SK-N-SH treated with all-trans-retinoic acid at 6 μM for 48 hours (cell line): ENCODE measurements around the gene SLC2A1.
"Not testable (repeated sequence)": the region's sequence is repeated elsewhere in the genome, so short reads cannot be mapped to it uniquely, and the experiment has no call there.

Source experiments
- ATAC-seq: fragments of 200-7000 bp; cut with Tn5 transposase; 3 replicates; pipeline ENCODE4 v1.9.1; 2020; ENCODE audit warnings: mild to moderate bottlenecking, moderate library complexity
- ARNTL ChIP-seq: fragments of 450-650 bp; formaldehyde crosslinking; IDR thresholded peaks from 2 replicates; pipeline ENCODE4 v1.5.0; 2020; ENCODE audit warnings: low read depth, mild to moderate bottlenecking, moderate library complexity, borderline replicate concordance
- BACH2 ChIP-seq: fragments of 250-450 bp; sonication (Bioruptor Pico); IDR thresholded peaks from 2 replicates; pipeline ENCODE4 v1.9.0; 2021; ENCODE audit warnings: mild to moderate bottlenecking, borderline replicate concordance
- CSRNP3 ChIP-seq: fragments of 250-450 bp; sonication (Bioruptor Pico); IDR thresholded peaks from 2 replicates; pipeline ENCODE4 v1.5.1; 2021; ENCODE audit warnings: mild to moderate bottlenecking, moderate library complexity
- ESRRG ChIP-seq: fragments of 250-450 bp; sonication (Bioruptor Pico); IDR thresholded peaks from 2 replicates; pipeline ENCODE4 v1.6.1; 2021; ENCODE audit warnings: mild to moderate bottlenecking
- ISL1 ChIP-seq: fragments of 250-450 bp; sonication (Bioruptor Pico); IDR thresholded peaks from 2 replicates; pipeline ENCODE4 v2.1.2; 2022; ENCODE audit warnings: mild to moderate bottlenecking, moderate library complexity
- OSR1 ChIP-seq: fragments of 250-450 bp; sonication (Bioruptor Pico); IDR thresholded peaks from 2 replicates; pipeline ENCODE4 v1.8.0; 2022; ENCODE audit warnings: moderate library complexity, mild to moderate bottlenecking, inconsistent platforms
- PATZ1 ChIP-seq: fragments of 250-450 bp; sonication (Bioruptor Pico); IDR thresholded peaks from 2 replicates; pipeline ENCODE4 v1.8.0; 2020; ENCODE audit warnings: mild to moderate bottlenecking, moderate library complexity, borderline replicate concordance
- PPARA ChIP-seq: fragments of 250-450 bp; sonication (Bioruptor Pico); IDR thresholded peaks from 2 replicates; pipeline ENCODE4 v1.5.0; 2020; ENCODE audit warnings: mild to moderate bottlenecking, borderline replicate concordance
- RARB ChIP-seq: fragments of 250-450 bp; sonication (Bioruptor Pico); IDR thresholded peaks from 2 replicates; pipeline ENCODE4 v1.8.0; 2021; ENCODE audit warnings: mild to moderate bottlenecking, moderate library complexity
- SNAI2 ChIP-seq: fragments of 250-450 bp; sonication (Bioruptor Pico); IDR thresholded peaks from 2 replicates; pipeline ENCODE4 v1.5.0; 2020; ENCODE audit warnings: mild to moderate bottlenecking, moderate library complexity
- TSHZ2 ChIP-seq: fragments of 250-450 bp; sonication (Bioruptor Pico); IDR thresholded peaks from 2 replicates; pipeline ENCODE4 v1.5.0; 2020; ENCODE audit warnings: mild to moderate bottlenecking, moderate library complexity
- ZC3H10 ChIP-seq: fragments of 250-450 bp; sonication (Bioruptor Pico); IDR thresholded peaks from 2 replicates; pipeline ENCODE4 v1.5.1; 2021; ENCODE audit warnings: mild to moderate bottlenecking, moderate library complexity
- ZFP3 ChIP-seq: fragments of 250-450 bp; sonication (Bioruptor Pico); IDR thresholded peaks from 2 replicates; pipeline ENCODE4 v1.5.0; 2020; ENCODE audit warnings: mild to moderate bottlenecking, moderate library complexity
- ZFP30 ChIP-seq: fragments of 450-650 bp; formaldehyde crosslinking; IDR thresholded peaks from 2 replicates; pipeline ENCODE4 v1.5.0; 2022; ENCODE audit warnings: mild to moderate bottlenecking, moderate library complexity
- ZNF70 ChIP-seq: fragments of 450-650 bp; formaldehyde crosslinking; IDR thresholded peaks from 2 replicates; pipeline ENCODE4 v1.5.0; 2020; ENCODE audit warnings: mild to moderate bottlenecking, moderate library complexity
- ZNF8 ChIP-seq: fragments of 450-650 bp; formaldehyde crosslinking; IDR thresholded peaks from 2 replicates; pipeline ENCODE4 v1.5.0; 2020; ENCODE audit warnings: mild to moderate bottlenecking, moderate library complexity
- TF ChIP-seq, protein P1 (sequence below): fragments of 250-450 bp; sonication (Bioruptor Pico); IDR thresholded peaks from 2 replicates; pipeline ENCODE4 v1.8.0; 2021; ENCODE audit warnings: low read depth, mild to moderate bottlenecking, moderate library complexity, borderline replicate concordance

SLC2A1 gene

GRCh38 chr1:42923367-42924081 is 35.1 kb downstream of the SLC2A1 start:
- TF ChIP-seq SNAI2 (CRISPR knock-in tag) (no peak), ISL1 (no peak)
- TF ChIP-seq, all 23 proteins: peak for 0
- ATAC-seq: no peak

- TF ChIP-seq CSRNP3 (CRISPR knock-in tag) (no peak), ZFP3 (CRISPR knock-in tag) (no peak), RARB (CRISPR knock-in tag) (no peak), ISL1 (no peak), ESRRG (no peak)
- ATAC-seq: peak; percentile 70
Measured at GRCh38 chr1:42922687-42923366, 35.8 kb downstream of the SLC2A1 start.

DNA sequence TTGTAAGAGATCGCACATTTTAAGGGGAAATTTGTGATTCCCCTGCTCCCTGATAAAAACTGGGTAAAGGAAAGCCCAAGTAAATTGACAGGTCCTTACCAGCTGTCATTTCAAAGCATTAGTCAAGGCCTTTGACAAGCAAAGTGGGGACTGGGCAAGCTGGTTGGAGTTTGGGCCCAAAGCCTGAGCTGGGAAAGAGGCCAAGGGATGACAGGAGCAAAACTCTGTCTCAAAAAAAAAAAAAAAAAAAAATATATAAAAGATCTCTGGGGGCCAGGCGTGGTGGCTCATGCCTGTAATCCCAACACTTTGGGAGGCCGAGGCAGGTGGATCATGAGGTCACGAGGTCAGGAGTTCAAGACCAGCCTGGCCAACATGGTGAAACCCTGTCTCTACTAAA is 36.9 kb downstream of the SLC2A1 start:
- TF ChIP-seq SNAI2 (CRISPR knock-in tag) (no peak), OSR1 (CRISPR knock-in tag) (no peak), ARNTL (CRISPR knock-in tag) (no peak), RARB (CRISPR knock-in tag) (no peak), PATZ1 (no peak), ISL1 (no peak), ZNF70 (CRISPR knock-in tag) (no peak), TSHZ2 (no peak), PPARA (CRISPR knock-in tag) (no peak), ZC3H10 (CRISPR knock-in tag) (no peak)
- TF ChIP-seq, protein P1, sequence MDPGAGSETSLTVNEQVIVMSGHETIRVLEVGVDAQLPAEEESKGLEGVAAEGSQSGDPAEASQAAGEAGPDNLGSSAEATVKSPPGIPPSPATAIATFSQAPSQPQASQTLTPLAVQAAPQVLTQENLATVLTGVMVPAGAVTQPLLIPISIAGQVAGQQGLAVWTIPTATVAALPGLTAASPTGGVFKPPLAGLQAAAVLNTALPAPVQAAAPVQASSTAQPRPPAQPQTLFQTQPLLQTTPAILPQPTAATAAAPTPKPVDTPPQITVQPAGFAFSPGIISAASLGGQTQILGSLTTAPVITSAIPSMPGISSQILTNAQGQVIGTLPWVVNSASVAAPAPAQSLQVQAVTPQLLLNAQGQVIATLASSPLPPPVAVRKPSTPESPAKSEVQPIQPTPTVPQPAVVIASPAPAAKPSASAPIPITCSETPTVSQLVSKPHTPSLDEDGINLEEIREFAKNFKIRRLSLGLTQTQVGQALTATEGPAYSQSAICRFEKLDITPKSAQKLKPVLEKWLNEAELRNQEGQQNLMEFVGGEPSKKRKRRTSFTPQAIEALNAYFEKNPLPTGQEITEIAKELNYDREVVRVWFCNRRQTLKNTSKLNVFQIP: no peak
- TF ChIP-seq, all 23 proteins: peak for 0
- no peak for ATAC-seq

DNA sequence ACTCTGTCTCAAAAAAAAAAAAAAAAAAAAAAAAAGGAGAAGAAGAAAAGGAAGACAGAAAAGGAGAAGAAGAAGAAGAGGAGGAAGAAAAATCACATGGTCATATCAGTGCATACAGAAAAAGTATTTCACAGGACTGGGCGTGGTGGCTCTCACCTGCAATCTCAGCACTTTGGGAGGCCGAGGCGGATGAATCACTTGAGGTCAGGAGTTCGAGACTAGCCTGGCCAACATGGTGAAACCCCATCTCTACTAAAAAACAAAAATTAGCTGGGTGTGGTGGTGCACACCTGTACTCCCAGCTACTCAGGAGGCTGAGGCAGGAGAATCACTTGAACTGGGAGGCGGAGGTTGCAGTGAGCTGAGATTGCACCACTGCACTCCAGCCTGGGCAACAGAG is 39.0 kb downstream of the SLC2A1 start:
- ATAC-seq: not testable (repeated sequence)

DNA sequence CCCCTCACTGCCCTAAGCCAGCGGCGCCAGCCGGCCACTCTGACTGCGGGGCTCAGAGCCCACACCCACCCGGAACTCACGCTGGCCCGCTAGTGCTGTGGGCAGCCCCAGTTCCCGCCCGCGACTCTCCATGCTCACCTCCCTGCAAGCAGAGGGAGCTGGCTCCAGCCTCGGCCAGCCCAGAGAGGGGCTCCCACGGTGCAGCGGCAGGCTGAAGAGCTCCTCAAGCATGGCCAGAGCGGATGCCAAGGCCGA is 41.5 kb downstream of the SLC2A1 start:
- TF ChIP-seq ISL1: no peak
- TF ChIP-seq PPARA (CRISPR knock-in tag): no peak
- TF ChIP-seq RARB (CRISPR knock-in tag): no peak
- no peak for TF ChIP-seq ZC3H10 (CRISPR knock-in tag)
- no peak for TF ChIP-seq ZNF8 (CRISPR knock-in tag)
- TF ChIP-seq BACH2: no peak
- TF ChIP-seq ZNF70 (CRISPR knock-in tag): no peak
- no peak for TF ChIP-seq ZFP30 (CRISPR knock-in tag)
- no peak for TF ChIP-seq ZFP3 (CRISPR knock-in tag)
- TF ChIP-seq TSHZ2: no peak
- ATAC-seq: no peak
